B cell (primary cell): ENCODE results near the gene PDLIM5. TPM values are rescaled to one million over a fixed set of nuclear protein-coding genes. Genes with fewer than 3 reads are reported as not detected.

ENCODE experiments used
- ATAC-seq: fragments of 200-7000 bp; cut with Tn5 transposase; one replicate; pipeline ENCODE4 v1.10.0; 2021; ENCODE audit warnings: low read depth, mild to moderate bottlenecking, moderate number of reproducible peaks, moderate library complexity
- CTCF ChIA-PET: fragments of 350-600 bp; sonication (Branson Sonifier 250); formaldehyde crosslinking; loops from one replicate; lab custom pipeline; 2021; ENCODE audit warnings: antibody characterized with exemption, inconsistent platforms; lab: Charles Lee
- POLR2A ChIA-PET: fragments of 350-600 bp; sonication (Branson Sonifier 250); formaldehyde crosslinking; loops from one replicate; lab custom pipeline; 2021; ENCODE audit warnings: antibody characterized with exemption; lab: Charles Lee
- DNase-seq: peaks from one replicate; pipeline ENCODE4 v3.0.0; 2013
- H2AFZ ChIP-seq: 2 replicates; pipeline ENCODE4 v1.6.1; 2012; ENCODE audit warnings: mild to moderate bottlenecking, low read depth, low read length; ENCODE audit not compliant: insufficient read depth, poor library complexity, severe bottlenecking
- H3K27ac ChIP-seq, 2 donors: 1 replicate in 1 of 2; 2 replicates in 1 of 2; pipeline ENCODE4 v1.5.1; 2012 to 2013; ENCODE audit warnings: low read length in 2 of 2, mild to moderate bottlenecking in 2 of 2, moderate library complexity in 1 of 2
- H3K27me3 ChIP-seq, 4 experiments: fragments of 200-600 bp in 1 of 4; sonication (generic) in 1 of 4; replicated peaks in 1 of 4; 1 replicate in 2 of 4; 2 replicates in 2 of 4; pipeline versions ENCODE4 v1.6.1 to v1.7.0; 2013 to 2016; ENCODE audit warnings: low read length in 3 of 4, mild to moderate bottlenecking in 2 of 4, mixed read lengths in 1 of 4, moderate library complexity in 1 of 4; ENCODE audit not compliant: insufficient read depth in 4 of 4, control insufficient read depth in 3 of 4; ENCODE audit errors: control extremely low read depth in 1 of 4
- H3K36me3 ChIP-seq, 2 experiments: replicated peaks in 1 of 2; 1 replicate in 1 of 2; 2 replicates in 1 of 2; pipeline versions ENCODE4 v1.6.1 to v1.7.1; 2013; ENCODE audit warnings: low read length in 1 of 2; ENCODE audit not compliant: insufficient read depth in 2 of 2, control insufficient read depth in 1 of 2; ENCODE audit errors: control extremely low read depth in 1 of 2, extremely low read depth in 1 of 2
- H3K4me1 ChIP-seq, 2 donors: fragments of 200-600 bp in 1 of 2; sonication (generic) in 1 of 2; 1 replicate in 1 of 2; 2 replicates in 1 of 2; pipeline versions ENCODE4 v1.5.1 to v1.6.1; 2013 to 2017; ENCODE audit warnings: low read length in 2 of 2; ENCODE audit not compliant: control insufficient read depth in 2 of 2, insufficient read depth in 2 of 2
- H3K4me2 ChIP-seq: replicated peaks from 2 replicates; pipeline ENCODE3; 2012; ENCODE audit warnings: mild to moderate bottlenecking, low read depth, low read length; ENCODE audit not compliant: poor library complexity, severe bottlenecking
- H3K4me3 ChIP-seq, 5 experiments: fragments of 200-600 bp in 1 of 5; sonication (generic) in 1 of 5; 1 replicate in 3 of 5; 2 replicates in 2 of 5; pipeline versions ENCODE4 v1.5.1 to v1.7.0; 2011 to 2016; ENCODE audit warnings: low read length in 4 of 5, mild to moderate bottlenecking in 4 of 5, low read depth in 2 of 5, control low read depth in 1 of 5, moderate library complexity in 1 of 5; ENCODE audit not compliant: insufficient read depth in 1 of 5; ENCODE audit errors: control extremely low read depth in 1 of 5, extremely low read depth in 1 of 5
- H3K79me2 ChIP-seq: fragments of 200-600 bp; sonication (generic); one replicate; pipeline ENCODE4 v1.6.0; 2016; ENCODE audit warnings: low read length; ENCODE audit not compliant: control insufficient read depth, insufficient read depth
- H3K9ac ChIP-seq: fragments of 200-600 bp; sonication (generic); 2 replicates; pipeline ENCODE4 v1.6.1; 2017; ENCODE audit warnings: mild to moderate bottlenecking, low read length, moderate library complexity
- H3K9me3 ChIP-seq, 3 donors: one replicate each; pipeline versions ENCODE4 v1.6.1 to v1.7.1; 2013; ENCODE audit warnings: low read length in 2 of 3; ENCODE audit not compliant: control insufficient read depth in 2 of 3, insufficient read depth in 1 of 3; ENCODE audit errors: control extremely low read depth in 1 of 3
- H4K20me1 ChIP-seq: 2 replicates; pipeline ENCODE4 v1.6.0; 2012; ENCODE audit warnings: mild to moderate bottlenecking, low read length; ENCODE audit not compliant: insufficient read depth, control insufficient read depth, poor library complexity, severe bottlenecking
- H3K27ac Mint-ChIP-seq: one replicate; pipeline ENCODE4 v1.8.0; 2021; ENCODE audit warnings: mixed read lengths
- H3K27me3 Mint-ChIP-seq: one replicate; pipeline ENCODE4 v1.8.0; 2021; ENCODE audit warnings: mixed read lengths
- H3K4me1 Mint-ChIP-seq: one replicate; pipeline ENCODE4 v1.8.0; 2021; ENCODE audit warnings: mixed read lengths
- H3K4me3 Mint-ChIP-seq: one replicate; pipeline ENCODE4 v1.8.0; 2021; ENCODE audit warnings: mixed read lengths
- H3K9me3 Mint-ChIP-seq: one replicate; pipeline ENCODE4 v1.8.0; 2022; ENCODE audit warnings: mixed read lengths; ENCODE audit not compliant: insufficient read depth
- EZH2 ChIP-seq: IDR thresholded peaks from 2 replicates; pipeline ENCODE4 v1.6.1; 2012; ENCODE audit warnings: borderline replicate concordance, low read depth, mild to moderate bottlenecking, moderate library complexity, low read length; ENCODE audit not compliant: insufficient read depth, poor library complexity, severe bottlenecking
- WGBS: methylation state at CpG from one replicate; pipeline ENCODE4 v1.1.5; 2013; ENCODE audit warnings: missing lambda C conversion rate; ENCODE audit not compliant: insufficient coverage; 5-methylcytosine and 5-hydroxymethylcytosine counted together
- intact Hi-C: fragments of 100-400 bp; cut with micrococcal nuclease; formaldehyde crosslinking; loops from one replicate; pipeline ENCODE4 v1.10.0; 2022
- polyA plus RNA-seq: library from polyadenylated mRNA; depleted of rRNA; stranded (reverse); fragments of >200 nt; gene quantifications from 2 replicates; pipeline ENCODE4 v1.2.3, GENCODE V29; 2012
- total RNA-seq, 2 donors: library from RNA; stranded (reverse); fragments of 120-200 nt in 1 of 2; gene quantifications; 1 replicate in 1 of 2; 2 replicates in 1 of 2; pipeline versions ENCODE4 v1.2.3 to v1.2.4, GENCODE V29; 2013 to 2022
- TF ChIP-seq, protein P1 (sequence below): fragments of 200-600 bp; IDR thresholded peaks from one replicate; pipeline ENCODE4 v1.8.0; 2022; ENCODE audit warnings: antibody characterized with exemption, mild to moderate bottlenecking

The PDLIM5 gene
- total and polyA plus RNA-seq, 2 donors (not counting 1 experiment from before 2014, with no cell fraction given) = 24.0 to 30.2 TPM

- Histone ChIP-seq H3K9ac (no peak overlapping the region), H3K27ac (no peak overlapping the region), H3K4me1 (no peaks in the 10 kb centered on the region), H3K4me3 (no peak overlapping the region), H3K9me3 (no peaks in the 10 kb centered on the region), H3K36me3 (no peaks in the 10 kb centered on the region), H3K79me2 (no peaks in the 10 kb centered on the region), H3K27me3 (no peaks in the 10 kb centered on the region), H2AFZ (no peak overlapping the region), H3K4me2 (no peak overlapping the region), H4K20me1 (no peaks in the 10 kb centered on the region)
- intact Hi-C loops = no loop called here
- no peak overlapping the region for H3K4me3 Mint-ChIP-seq
- ChIA-PET CTCF (interaction anchor here (0.7 kb wide), 1 partner anchor 14 kb away, joined by 3 read pairs; no protein-coding TSS in a partner anchor), POLR2A (no interaction called here)
- TF ChIP-seq EZH2 = no peak
- TF ChIP-seq, protein P1, sequence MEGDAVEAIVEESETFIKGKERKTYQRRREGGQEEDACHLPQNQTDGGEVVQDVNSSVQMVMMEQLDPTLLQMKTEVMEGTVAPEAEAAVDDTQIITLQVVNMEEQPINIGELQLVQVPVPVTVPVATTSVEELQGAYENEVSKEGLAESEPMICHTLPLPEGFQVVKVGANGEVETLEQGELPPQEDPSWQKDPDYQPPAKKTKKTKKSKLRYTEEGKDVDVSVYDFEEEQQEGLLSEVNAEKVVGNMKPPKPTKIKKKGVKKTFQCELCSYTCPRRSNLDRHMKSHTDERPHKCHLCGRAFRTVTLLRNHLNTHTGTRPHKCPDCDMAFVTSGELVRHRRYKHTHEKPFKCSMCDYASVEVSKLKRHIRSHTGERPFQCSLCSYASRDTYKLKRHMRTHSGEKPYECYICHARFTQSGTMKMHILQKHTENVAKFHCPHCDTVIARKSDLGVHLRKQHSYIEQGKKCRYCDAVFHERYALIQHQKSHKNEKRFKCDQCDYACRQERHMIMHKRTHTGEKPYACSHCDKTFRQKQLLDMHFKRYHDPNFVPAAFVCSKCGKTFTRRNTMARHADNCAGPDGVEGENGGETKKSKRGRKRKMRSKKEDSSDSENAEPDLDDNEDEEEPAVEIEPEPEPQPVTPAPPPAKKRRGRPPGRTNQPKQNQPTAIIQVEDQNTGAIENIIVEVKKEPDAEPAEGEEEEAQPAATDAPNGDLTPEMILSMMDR = no peak
- no peaks in the 10 kb centered on the region for H3K27me3 Mint-ChIP-seq
- ATAC-seq = no peak
- DNase-seq = no peak
- no peaks in the 10 kb centered on the region for H3K9me3 Mint-ChIP-seq
- WGBS = no CpG with 5 or more reads among the region's 2 CpGs
- H3K27ac Mint-ChIP-seq = no peak overlapping the region
- no peaks in the 10 kb centered on the region for H3K4me1 Mint-ChIP-seq
Measured at GRCh38 chr4:94635177-94635576, 183.4 kb downstream of the PDLIM5 start.

- Mint-ChIP-seq H3K4me1 (no peaks in the 10 kb centered on the region), H3K27me3 (no peaks in the 10 kb centered on the region), H3K4me3 (no peak overlapping the region), H3K27ac (no peak overlapping the region), H3K9me3 (no peaks in the 10 kb centered on the region)
- WGBS = 100% methylated on average over 1 of the region's 2 CpGs
- no peak for DNase-seq
- TF ChIP-seq EZH2 = no peak
- TF ChIP-seq, protein P1 = no peak
- no peak overlapping the region for H3K9ac ChIP-seq
- H2AFZ ChIP-seq = no peak overlapping the region
- CTCF ChIA-PET = interaction anchor here (0.7 kb wide), 1 partner anchor 15 kb away, joined by 3 read pairs; no protein-coding TSS in a partner anchor
- no peak for ATAC-seq
- intact Hi-C loops = no loop called here
- H3K36me3 ChIP-seq = no peaks in the 10 kb centered on the region
- H3K4me2 ChIP-seq = no peak overlapping the region
- no peaks in the 10 kb centered on the region for H3K27me3 ChIP-seq
- no peak overlapping the region for H3K27ac ChIP-seq
- no peaks in the 10 kb centered on the region for H4K20me1 ChIP-seq
- no peaks in the 10 kb centered on the region for H3K79me2 ChIP-seq
- H3K4me1 ChIP-seq = no peaks in the 10 kb centered on the region
- POLR2A ChIA-PET = no interaction called here
- no peak overlapping the region for H3K4me3 ChIP-seq
- no peaks in the 10 kb centered on the region for H3K9me3 ChIP-seq
Measured at GRCh38 chr4:94636004-94636403, 184.3 kb downstream of the PDLIM5 start.
